PC-9 (cell line): ENCODE measurements around the gene CARNS1. TPM values are rescaled to one million over a fixed set of nuclear protein-coding genes. Genes with fewer than 3 reads are reported as not detected.

ENCODE experiments used
- BruUV-seq: library from RNA; stranded (reverse); fragments of 400-500 nt; replicated peaks from 2 replicates; lab custom pipeline; 2021; lab: Mats Ljungman, UMichigan
- CTCF ChIA-PET: fragments of 300-600 bp; sonication (Branson Sonifier 250); formaldehyde crosslinking; loops from one replicate; lab custom pipeline; 2022; ENCODE audit warnings: antibody characterized with exemption; lab: Charles Lee
- POLR2A ChIA-PET: fragments of 300-600 bp; sonication (Branson Sonifier 250); formaldehyde crosslinking; loops from one replicate; lab custom pipeline; 2022; ENCODE audit warnings: antibody characterized with exemption; ENCODE audit not compliant: unreplicated experiment; lab: Charles Lee
- DNase-seq, 2 experiments: peaks; one replicate each; pipeline versions ENCODE4 v3.0.0 to v3.0.0-alpha.2; 2015 to 2022; ENCODE audit warnings: mixed read lengths in 1 of 2
- H2AFZ ChIP-seq: fragments of 200-600 bp; sonication (generic); 2 replicates; pipeline ENCODE4 v1.8.1; 2017; ENCODE audit warnings: antibody characterized with exemption
- H3F3A ChIP-seq: fragments of 200-600 bp; sonication (generic); 2 replicates; pipeline ENCODE4 v1.8.1; 2017; ENCODE audit warnings: antibody characterized with exemption, mild to moderate bottlenecking, low read depth; ENCODE audit not compliant: insufficient read depth
- H3K27ac ChIP-seq: fragments of 200-600 bp; sonication (generic); 2 replicates; pipeline ENCODE4 v1.6.1; 2016; ENCODE audit warnings: mixed run types
- H3K27me3 ChIP-seq: fragments of 200-600 bp; sonication (generic); 2 replicates; pipeline ENCODE4 v1.6.1; 2016; ENCODE audit warnings: low read depth, mixed run types; ENCODE audit not compliant: insufficient read depth
- H3K36me3 ChIP-seq: fragments of 200-600 bp; sonication (generic); 2 replicates; pipeline ENCODE4 v1.6.1; 2016; ENCODE audit warnings: low read depth, mixed run types
- H3K4me1 ChIP-seq: fragments of 200-600 bp; sonication (generic); replicated peaks from 2 replicates; pipeline ENCODE4 v1.6.1; 2016; ENCODE audit warnings: mixed run types; ENCODE audit not compliant: insufficient read depth
- H3K4me2 ChIP-seq: fragments of 200-600 bp; sonication (generic); 2 replicates; pipeline ENCODE4 v1.6.1; 2017; ENCODE audit warnings: mixed run types
- H3K4me3 ChIP-seq: fragments of 200-600 bp; sonication (generic); 2 replicates; pipeline ENCODE4 v1.6.1; 2016; ENCODE audit warnings: mixed run types
- H3K79me2 ChIP-seq: fragments of 200-600 bp; sonication (generic); 2 replicates; pipeline ENCODE4 v1.6.1; 2017; ENCODE audit warnings: low read depth, mixed run types
- H3K9me2 ChIP-seq: fragments of 200-600 bp; sonication (generic); 2 replicates; pipeline ENCODE4 v1.8.1; 2017; ENCODE audit warnings: mild to moderate bottlenecking; ENCODE audit not compliant: insufficient read depth
- H3K9me3 ChIP-seq: fragments of 200-600 bp; sonication (generic); 2 replicates; pipeline ENCODE4 v1.8.1; 2016; ENCODE audit warnings: low read depth; ENCODE audit not compliant: insufficient read depth
- H4K20me1 ChIP-seq: fragments of 200-600 bp; sonication (generic); 2 replicates; pipeline ENCODE4 v1.8.1; 2017; ENCODE audit not compliant: insufficient read depth
- CTCF ChIP-seq: fragments of 200-600 bp; sonication (generic); conservative IDR thresholded peaks from 2 replicates; pipeline ENCODE4 v1.6.1; 2017; ENCODE audit warnings: mixed run types, antibody characterized with exemption, mild to moderate bottlenecking, moderate library complexity
- EZH2 ChIP-seq: fragments of 200-600 bp; sonication (generic); IDR thresholded peaks from 2 replicates; pipeline ENCODE4 v1.8.0; 2017; ENCODE audit warnings: antibody characterized with exemption, low read depth
- intact Hi-C: fragments of 100-400 bp; cut with micrococcal nuclease; formaldehyde crosslinking; loops from one replicate; pipeline ENCODE4 v1.10.0; 2022; ENCODE audit not compliant: unreplicated experiment
- total RNA-seq: library from RNA; stranded (reverse); gene quantifications from 2 replicates; pipeline ENCODE4 v1.2.3, GENCODE V29; 2021

Gene CARNS1
- total RNA-seq, 1 experiment from 2014 or later = 0.15 TPM

- DNase-seq = no peak
- no peaks in the 10 kb centered on the region for H3K27me3 ChIP-seq
- TF ChIP-seq CTCF = no peak
- TF ChIP-seq EZH2 = no peak
- intact Hi-C loops = no loop called here
- H3K27ac ChIP-seq = no peak overlapping the region
- peaks cover 4% of the 10 kb centered on the region; the same call in 1 of the 2 replicates for H3F3A ChIP-seq
- POLR2A ChIA-PET = interaction anchor here (0.6 kb wide), 1 partner anchor 48 kb away, joined by 3 read pairs; no protein-coding TSS in a partner anchor
- H2AFZ ChIP-seq = no peak overlapping the region
- no peaks in the 10 kb centered on the region for H3K36me3 ChIP-seq
- no peak overlapping the region for H3K4me3 ChIP-seq
- no TSS peak for BruUV-seq
- CTCF ChIA-PET = no interaction called here
- H3K9me3 ChIP-seq = no peaks in the 10 kb centered on the region
- H3K4me2 ChIP-seq = no peak overlapping the region
- H3K9me2 ChIP-seq = no peaks in the 10 kb centered on the region
- H3K4me1 ChIP-seq = peaks cover 6% of the 10 kb centered on the region
- H3K79me2 ChIP-seq = peaks cover 9% of the 10 kb centered on the region; the same call in 1 of the 2 replicates
- no peaks in the 10 kb centered on the region for H4K20me1 ChIP-seq
Observed at GRCh38 chr11:67472882-67473281, 57.4 kb downstream of the CARNS1 start.

Other genes with a start within 250 kb of the CARNS1 start
- 76.7 and 102 TPM in 2 replicates for gene GRK2, start 149.2 kb upstream of the CARNS1 start, total RNA-seq
- gene ANKRD13D, start 126.4 kb upstream of the CARNS1 start, total RNA-seq = 79.6 and 93.2 TPM in 2 replicates
- gene SSH3, start 112.1 kb upstream of the CARNS1 start, total RNA-seq = 97.8 and 124 TPM in 2 replicates
- gene POLD4, start 62.1 kb upstream of the CARNS1 start, total RNA-seq = 67.1 and 83.7 TPM in 2 replicates
- gene CLCF1, start 42.1 kb upstream of the CARNS1 start, total RNA-seq = 15.9 and 17.0 TPM in 2 replicates
- gene RAD9A, start 23.7 kb upstream of the CARNS1 start, total RNA-seq = 62.8 and 79.8 TPM in 2 replicates
- 306 and 351 TPM in 2 replicates for gene PPP1CA, start 13.8 kb upstream of the CARNS1 start, total RNA-seq
- gene TBC1D10C, start 11.6 kb upstream of the CARNS1 start, total RNA-seq = 0.58 TPM in 1 of 2 replicates, not detected in the other
- gene RPS6KB2, start 12.8 kb downstream of the CARNS1 start, total RNA-seq = 52.0 and 54.0 TPM in 2 replicates
- 1.2 and 1.3 TPM in 2 replicates for gene PTPRCAP, start 22.0 kb downstream of the CARNS1 start, total RNA-seq
- 129 and 161 TPM in 2 replicates for gene CORO1B, start 27.8 kb downstream of the CARNS1 start, total RNA-seq
- gene GPR152, start 37.1 kb downstream of the CARNS1 start, total RNA-seq = not detected in 2 replicates
- 2.0 and 2.5 TPM in 2 replicates for gene CABP4, start 39.7 kb downstream of the CARNS1 start, total RNA-seq
- gene TMEM134, start 53.6 kb downstream of the CARNS1 start, total RNA-seq = 85.7 and 125 TPM in 2 replicates
- gene AIP, start 67.3 kb downstream of the CARNS1 start, total RNA-seq = 95.3 and 125 TPM in 2 replicates
- 84.0 and 116 TPM in 2 replicates for gene PITPNM1, start 89.7 kb downstream of the CARNS1 start, total RNA-seq
- gene CDK2AP2, start 92.5 kb downstream of the CARNS1 start, total RNA-seq = 80.0 and 89.3 TPM in 2 replicates
- gene CABP2, start 107.8 kb downstream of the CARNS1 start, total RNA-seq = not detected in 2 replicates
- gene GSTP1, start 168.1 kb downstream of the CARNS1 start, total RNA-seq = 2,063 and 2,645 TPM in 2 replicates
- gene NDUFV1, start 191.3 kb downstream of the CARNS1 start, total RNA-seq = 321 and 463 TPM in 2 replicates
- gene NUDT8, start 214.3 kb downstream of the CARNS1 start, total RNA-seq = 25.5 and 33.3 TPM in 2 replicates
- gene TBX10, start 224.1 kb downstream of the CARNS1 start, total RNA-seq = not detected in 2 replicates
- 0.81 TPM in 1 of 2 replicates, not detected in the other for gene ACY3, start 235.1 kb downstream of the CARNS1 start, total RNA-seq